Measurements from ENCODE around the gene ZFAND2B. TPM values are rescaled to one million over a fixed set of nuclear protein-coding genes. Genes with fewer than 3 reads are reported as not detected.
A peak's percentile ranks its signal among the peaks of the same experiment; 100 is the strongest.

ZFAND2B gene
- total RNA-seq, 4 donors from 2014 or later = 63.0 to 76.4 (median 63.3) TPM

DNA sequence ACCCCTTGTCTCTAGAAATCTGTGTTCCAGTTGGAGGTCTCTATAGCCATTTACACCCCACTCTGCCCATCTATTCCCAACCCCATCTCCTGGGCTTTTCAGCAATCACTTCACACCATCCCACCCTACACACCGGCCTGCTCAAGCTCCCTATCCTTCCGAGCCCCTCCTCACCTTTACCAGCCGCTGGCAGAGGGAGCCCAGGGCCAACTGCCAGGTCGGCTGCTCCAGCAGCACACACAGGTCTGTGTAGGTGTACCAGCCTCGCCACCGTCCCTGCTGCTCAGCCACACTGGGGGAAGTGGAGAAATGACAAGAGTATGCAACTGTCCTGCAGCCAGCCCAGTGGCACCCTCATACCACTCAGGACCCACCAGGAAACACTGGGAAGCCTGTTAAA, 33.4 kb upstream of the ZFAND2B start:
- DNase-seq (ENCODE audit: low spot score in 2 of 2) = peak in 1 of 2 donors; percentile 34
- H3K4me3 ChIP-seq (ENCODE audit: low read depth, poor library complexity, severe bottlenecking) = no peak overlapping the region
- TF ChIP-seq POLR2A (IDR thresholded peaks at IDR 0.05) = no peak
- TF ChIP-seq, protein P1, sequence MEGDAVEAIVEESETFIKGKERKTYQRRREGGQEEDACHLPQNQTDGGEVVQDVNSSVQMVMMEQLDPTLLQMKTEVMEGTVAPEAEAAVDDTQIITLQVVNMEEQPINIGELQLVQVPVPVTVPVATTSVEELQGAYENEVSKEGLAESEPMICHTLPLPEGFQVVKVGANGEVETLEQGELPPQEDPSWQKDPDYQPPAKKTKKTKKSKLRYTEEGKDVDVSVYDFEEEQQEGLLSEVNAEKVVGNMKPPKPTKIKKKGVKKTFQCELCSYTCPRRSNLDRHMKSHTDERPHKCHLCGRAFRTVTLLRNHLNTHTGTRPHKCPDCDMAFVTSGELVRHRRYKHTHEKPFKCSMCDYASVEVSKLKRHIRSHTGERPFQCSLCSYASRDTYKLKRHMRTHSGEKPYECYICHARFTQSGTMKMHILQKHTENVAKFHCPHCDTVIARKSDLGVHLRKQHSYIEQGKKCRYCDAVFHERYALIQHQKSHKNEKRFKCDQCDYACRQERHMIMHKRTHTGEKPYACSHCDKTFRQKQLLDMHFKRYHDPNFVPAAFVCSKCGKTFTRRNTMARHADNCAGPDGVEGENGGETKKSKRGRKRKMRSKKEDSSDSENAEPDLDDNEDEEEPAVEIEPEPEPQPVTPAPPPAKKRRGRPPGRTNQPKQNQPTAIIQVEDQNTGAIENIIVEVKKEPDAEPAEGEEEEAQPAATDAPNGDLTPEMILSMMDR (IDR thresholded peaks at IDR 0.05) = no peak
- intact Hi-C loops (cut with DNase I; ENCODE audit: low total_unique reads) = no loop called here
- 88 to 89% methylated on average over 6 of the region's 6 CpGs for WGBS, 2 donors

DNA sequence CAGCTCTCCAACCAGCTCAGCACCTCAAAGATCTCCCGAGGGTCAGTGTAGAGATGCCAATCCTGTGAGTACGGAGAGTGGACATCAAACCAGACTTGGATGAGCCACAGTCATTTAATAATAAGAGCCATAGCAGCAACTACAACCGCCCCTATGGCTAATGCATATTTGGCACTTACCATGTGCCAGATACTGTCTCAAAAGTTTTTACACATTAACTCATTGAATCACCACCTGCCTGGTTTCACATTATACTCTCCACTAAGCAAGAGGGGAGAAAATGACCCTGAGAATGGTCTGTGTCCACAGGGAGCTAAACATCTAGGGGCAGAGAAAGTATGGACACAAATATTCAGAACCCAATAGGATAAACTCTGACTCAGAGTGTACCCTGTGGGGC, 32.4 kb upstream of the ZFAND2B start:
- intact Hi-C loops (cut with DNase I; ENCODE audit: low total_unique reads) = no loop called here
- no peak overlapping the region for H3K4me3 ChIP-seq (ENCODE audit: low read depth, poor library complexity, severe bottlenecking)
- WGBS, 2 donors = 84 to 85% methylated on average over 3 of the region's 3 CpGs
- TF ChIP-seq, protein P1 (IDR thresholded peaks at IDR 0.05) = no peak
- TF ChIP-seq POLR2A (IDR thresholded peaks at IDR 0.05) = no peak
- no peak for DNase-seq (ENCODE audit: low spot score in 2 of 2)

DNA sequence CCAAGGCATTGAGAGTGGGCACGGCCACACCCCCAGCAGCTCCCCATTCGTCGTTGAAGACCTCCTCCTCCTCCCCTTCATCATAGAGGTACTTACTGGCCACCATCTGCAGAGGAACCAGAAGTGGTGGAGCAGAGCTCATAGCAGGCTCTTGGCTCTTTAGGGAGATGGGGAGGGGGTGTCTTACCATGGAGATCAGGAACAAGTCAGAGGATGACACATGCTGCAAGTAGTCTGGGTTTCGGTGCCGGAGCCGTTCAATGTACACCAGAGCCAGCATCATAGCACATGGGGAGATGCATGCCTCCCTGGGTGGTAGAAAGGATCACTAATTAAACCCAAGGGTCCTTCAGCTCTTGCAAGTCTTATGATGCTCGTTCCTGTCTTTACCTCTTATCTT, 31.8 kb upstream of the ZFAND2B start:
- whole genome bisulfite sequencing, 2 donors = 69 to 80% methylated on average over 7 of the region's 7 CpGs
- TF ChIP-seq, protein P1 (IDR thresholded peaks at IDR 0.05) = no peak
- no peak for TF ChIP-seq POLR2A (IDR thresholded peaks at IDR 0.05)
- H3K4me3 ChIP-seq (ENCODE audit: low read depth, poor library complexity, severe bottlenecking) = no peak overlapping the region
- intact Hi-C loops (cut with DNase I; ENCODE audit: low total_unique reads) = no loop called here
- peak in 1 of 2 donors; percentile 77 for DNase-seq (ENCODE audit: low spot score in 2 of 2)

DNA sequence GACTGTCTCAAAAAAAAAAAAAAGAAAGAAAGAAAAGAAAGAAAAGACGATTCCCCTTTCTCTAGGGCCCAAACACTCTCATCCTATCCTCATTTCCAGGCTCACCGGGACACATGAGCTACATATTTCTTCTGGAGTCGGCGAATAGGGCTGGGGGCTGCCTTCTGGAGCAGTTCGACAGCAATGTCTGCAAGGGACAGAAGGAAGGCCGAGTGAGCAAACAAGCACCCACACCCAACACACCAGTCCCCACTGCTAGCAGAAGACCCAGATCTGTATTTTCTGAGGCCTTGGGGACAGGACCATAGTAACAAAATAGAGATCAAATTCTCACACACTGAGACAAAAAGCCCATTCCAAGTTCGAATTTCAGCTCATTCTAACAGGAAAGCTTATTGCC, 31.1 kb upstream of the ZFAND2B start:
- intact Hi-C loops (cut with DNase I; ENCODE audit: low total_unique reads) = no loop called here
- 77 to 86% methylated on average over 7 of the region's 7 CpGs for WGBS, 2 donors
- peak in 1 of 2 donors; percentile 62 for DNase-seq (ENCODE audit: low spot score in 2 of 2)
- H3K4me3 ChIP-seq (ENCODE audit: low read depth, poor library complexity, severe bottlenecking) = no peak overlapping the region
- TF ChIP-seq, protein P1 (IDR thresholded peaks at IDR 0.05) = no peak
- no peak for TF ChIP-seq POLR2A (IDR thresholded peaks at IDR 0.05)

DNA sequence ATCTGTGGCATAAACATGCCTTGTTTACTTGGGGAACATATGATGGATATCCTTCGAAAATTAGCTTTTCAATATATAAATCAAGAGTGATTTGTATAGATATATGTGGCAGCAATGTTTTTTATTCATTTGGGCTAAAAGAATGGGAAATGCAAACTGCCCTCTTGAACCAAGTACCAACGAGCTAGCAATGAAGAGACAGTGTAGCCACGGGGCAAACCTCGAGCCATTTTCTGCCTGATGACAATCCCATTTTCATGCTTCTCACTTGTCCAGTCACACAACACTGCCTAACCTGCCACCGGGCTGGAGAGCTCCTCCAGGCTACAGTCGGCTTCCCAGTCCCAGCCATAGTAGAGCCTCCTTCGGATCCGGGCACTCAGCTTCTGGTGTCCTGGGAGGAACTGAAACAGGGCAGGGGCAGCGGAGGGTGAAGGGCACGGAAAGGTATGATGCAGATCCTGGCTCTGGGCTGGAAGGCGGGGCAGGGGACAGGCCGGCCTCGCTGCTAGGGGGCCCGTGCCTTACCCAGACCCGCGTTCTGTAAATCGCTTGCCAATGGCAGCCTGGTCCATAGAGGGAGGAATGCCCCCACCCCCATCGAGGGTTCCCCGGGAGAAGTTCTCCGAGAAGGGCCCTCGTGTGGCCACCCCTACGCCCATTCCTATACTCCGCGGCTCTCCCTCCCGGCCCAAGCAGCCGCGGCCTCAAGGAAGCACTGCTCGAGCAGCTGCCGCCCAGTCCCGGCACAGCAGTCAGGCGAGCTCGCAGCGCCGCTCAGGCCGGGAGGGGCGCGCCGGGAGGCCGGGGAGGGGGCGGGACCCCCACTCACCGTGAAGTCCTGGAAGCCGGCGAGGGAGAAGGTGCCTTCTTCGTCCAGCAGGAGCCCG, 30.4 kb upstream of the ZFAND2B start:
- intact Hi-C loops (cut with DNase I; ENCODE audit: low total_unique reads) = no loop called here
- peak overlapping the region; percentile 91 for H3K4me3 ChIP-seq (ENCODE audit: low read depth, poor library complexity, severe bottlenecking)
- 1 to 3% methylated on average over 26 to 33 of the region's 45 CpGs for WGBS, 2 donors
- TF ChIP-seq POLR2A (IDR thresholded peaks at IDR 0.05) = no peak
- TF ChIP-seq, protein P1 (IDR thresholded peaks at IDR 0.05) = no peak
- DNase-seq (ENCODE audit: low spot score in 2 of 2) = peak; percentile 44 to 90

Data from lower leg skin (tissue), 4 donors.